Astrocyte (in vitro differentiated cells and primary cell): ENCODE measurements around the gene BICRAL. TPM values are rescaled to one million over a fixed set of nuclear protein-coding genes. Genes with fewer than 3 reads are reported as not detected.

Source experiments
- DNase-seq: peaks from one replicate; pipeline ENCODE4 v3.0.0-alpha.2; 2010; ENCODE audit warnings: low read depth
- FAIRE-seq: peaks from 2 replicates; lab custom pipeline; 2011; peaks lifted over from hg19 to GRCh38; lab: Jason Lieb, UNC
- H2AFZ ChIP-seq: 2 replicates; pipeline ENCODE4 v1.6.0; 2012; ENCODE audit warnings: low read depth, low read length, inconsistent platforms
- H3K27ac ChIP-seq: 2 replicates; pipeline ENCODE4 v1.5.1; 2011; ENCODE audit warnings: low read depth, low read length, inconsistent platforms
- H3K27me3 ChIP-seq: 2 replicates; pipeline ENCODE4 v1.6.0; 2011; ENCODE audit warnings: low read length, inconsistent platforms; ENCODE audit not compliant: insufficient read depth
- H3K36me3 ChIP-seq: 2 replicates; pipeline ENCODE4 v1.5.1; 2011; ENCODE audit warnings: low read length, inconsistent platforms; ENCODE audit not compliant: insufficient read depth
- H3K4me1 ChIP-seq: 2 replicates; pipeline ENCODE4 v1.5.1; 2011; ENCODE audit warnings: low read length, inconsistent platforms; ENCODE audit not compliant: insufficient read depth
- H3K4me2 ChIP-seq: 2 replicates; pipeline ENCODE4 v1.6.0; 2012; ENCODE audit warnings: low read length, inconsistent platforms
- H3K4me3 ChIP-seq: 2 replicates; pipeline ENCODE4 v1.5.1; 2011; ENCODE audit warnings: low read depth, mild to moderate bottlenecking, low read length, inconsistent platforms; ENCODE audit not compliant: insufficient read depth
- H3K79me2 ChIP-seq: 2 replicates; pipeline ENCODE4 v1.6.0; 2012; ENCODE audit warnings: mild to moderate bottlenecking, low read length, inconsistent platforms; ENCODE audit not compliant: insufficient read depth
- H3K9ac ChIP-seq: 2 replicates; pipeline ENCODE4 v1.6.0; 2012; ENCODE audit warnings: mild to moderate bottlenecking, low read length, inconsistent platforms
- H3K9me3 ChIP-seq: 2 replicates; pipeline ENCODE4 v1.5.1; 2012; ENCODE audit warnings: low read depth, mild to moderate bottlenecking, low read length, inconsistent platforms; ENCODE audit not compliant: insufficient read depth
- H4K20me1 ChIP-seq: 2 replicates; pipeline ENCODE4 v1.6.0; 2012; ENCODE audit warnings: low read length, inconsistent platforms; ENCODE audit not compliant: insufficient read depth
- H3K27ac Mint-ChIP-seq: one replicate; pipeline ENCODE4 v1.8.0; 2021; ENCODE audit warnings: mild to moderate bottlenecking, mixed read lengths; ENCODE audit not compliant: unreplicated experiment
- H3K27me3 Mint-ChIP-seq: one replicate; pipeline ENCODE4 v1.8.0; 2021; ENCODE audit warnings: low read depth, mixed read lengths; ENCODE audit not compliant: unreplicated experiment
- H3K36me3 Mint-ChIP-seq: one replicate; pipeline ENCODE4 v1.8.0; 2021; ENCODE audit warnings: low read depth, mixed read lengths; ENCODE audit not compliant: unreplicated experiment
- H3K4me1 Mint-ChIP-seq: one replicate; pipeline ENCODE4 v1.8.0; 2021; ENCODE audit warnings: low read depth, mixed read lengths; ENCODE audit not compliant: unreplicated experiment
- H3K4me3 Mint-ChIP-seq: one replicate; pipeline ENCODE4 v1.8.0; 2021; ENCODE audit warnings: mild to moderate bottlenecking, moderate library complexity, mixed read lengths; ENCODE audit not compliant: unreplicated experiment
- H3K9me3 Mint-ChIP-seq: one replicate; pipeline ENCODE4 v1.8.0; 2021; ENCODE audit warnings: mild to moderate bottlenecking, mixed read lengths; ENCODE audit not compliant: unreplicated experiment
- CTCF ChIP-seq: IDR thresholded peaks from 2 replicates; pipeline ENCODE4 v1.5.1; 2011; ENCODE audit warnings: low read depth, mild to moderate bottlenecking, inconsistent platforms, low read length, moderate library complexity; ENCODE audit not compliant: insufficient read depth
- EZH2 ChIP-seq: IDR thresholded peaks from 2 replicates; pipeline ENCODE4 v1.6.1; 2012; ENCODE audit warnings: mild to moderate bottlenecking, low read length, inconsistent platforms; ENCODE audit not compliant: insufficient read depth
- total RNA-seq: library from RNA; stranded (reverse); gene quantifications from 2 replicates; pipeline ENCODE4 v1.2.1, GENCODE V29; 2021

BICRAL gene
- total RNA-seq, 1 donor from 2014 or later, result 5.9 TPM

GRCh38 chr6:42782689-42783176 lies 881 bp downstream of the BICRAL start:
- Mint-ChIP-seq H3K4me3 (peak overlapping the region; percentile 87), H3K36me3 (no peaks in the 10 kb centered on the region), H3K9me3 (no peaks in the 10 kb centered on the region), H3K4me1 (peaks cover 16% of the 10 kb centered on the region), H3K27me3 (no peaks in the 10 kb centered on the region), H3K27ac (peak overlapping the region; percentile 98)
- Histone ChIP-seq H3K4me3 (peak overlapping the region; percentile 94), H3K36me3 (no peaks in the 10 kb centered on the region), H3K9ac (peak overlapping the region; percentile 100), H3K4me2 (peak overlapping the region; percentile 91), H3K79me2 (peaks cover 49% of the 10 kb centered on the region), H2AFZ (no peak overlapping the region), H4K20me1 (peaks cover 14% of the 10 kb centered on the region), H3K27ac (peak overlapping the region; percentile 99), H3K4me1 (peaks cover 11% of the 10 kb centered on the region), H3K9me3 (no peaks in the 10 kb centered on the region), H3K27me3 (no peaks in the 10 kb centered on the region)
- FAIRE-seq, result no peak
- peak; percentile 87 for DNase-seq
- TF ChIP-seq EZH2, result no peak
- TF ChIP-seq CTCF, result no peak

- Mint-ChIP-seq H3K27me3 (no peaks in the 10 kb centered on the region), H3K4me3 (peak overlapping the region; percentile 97), H3K4me1 (peaks cover 12% of the 10 kb centered on the region), H3K36me3 (no peaks in the 10 kb centered on the region), H3K9me3 (no peaks in the 10 kb centered on the region), H3K27ac (peak overlapping the region; percentile 99)
- H2AFZ ChIP-seq, result peak overlapping the region; percentile 59
- H3K4me1 ChIP-seq, result peaks cover 11% of the 10 kb centered on the region
- peaks cover 50% of the 10 kb centered on the region for H3K79me2 ChIP-seq
- H3K9me3 ChIP-seq, result no peaks in the 10 kb centered on the region
- DNase-seq (peak; percentile 33), FAIRE-seq (no peak)
- peaks cover 14% of the 10 kb centered on the region for H4K20me1 ChIP-seq
- peak overlapping the region; percentile 94 for H3K4me3 ChIP-seq
- H3K36me3 ChIP-seq, result no peaks in the 10 kb centered on the region
- peak overlapping the region; percentile 99 for H3K27ac ChIP-seq
- peak overlapping the region; percentile 100 for H3K9ac ChIP-seq
- H3K27me3 ChIP-seq, result no peaks in the 10 kb centered on the region
- peak overlapping the region; percentile 91 for H3K4me2 ChIP-seq
- no peak for TF ChIP-seq EZH2
- TF ChIP-seq CTCF, result no peak
Observed at GRCh38 chr6:42783177-42783875, 1.5 kb downstream of the BICRAL start.
